LHCN-M2 (cell line): Measurements from ENCODE around the gene TMOD4. TPM values are rescaled to one million over a fixed set of nuclear protein-coding genes. Genes with fewer than 3 reads are reported as not detected.
"Not testable (repeated sequence)": the region's sequence is repeated elsewhere in the genome, so short reads cannot be mapped to it uniquely, and the experiment has no call there.

Experiments
- DNase-seq: peaks from one replicate; pipeline ENCODE4 v3.0.0-alpha.2; 2012; ENCODE audit warnings: low read depth
- polyA plus RNA-seq: library from polyadenylated mRNA; unstranded; fragments of >200 nt; gene quantifications from one replicate; pipeline ENCODE4 v1.2.1, GENCODE V29; 2012; ENCODE audit warnings: missing spikeins
- total RNA-seq: library from RNA; depleted of rRNA; stranded (reverse); fragments of >200 nt; gene quantifications from 2 replicates; pipeline ENCODE4 v1.2.3, GENCODE V29; 2014; rRNA removed

The TMOD4 gene
- total RNA-seq: 0.34 TPM in 1 of 2 replicates, not detected in the other
- 0.27 TPM for polyA plus RNA-seq

- no peak for DNase-seq
Measured at GRCh38 chr1:151175863-151176262, at the start of gene TMOD4. TMOD4 (minus strand) TSS chr1:151175981; CDS start chr1:151174875, 1,106 bp downstream.

- peak; percentile 17 for DNase-seq
Measured at GRCh38 chr1:151222130-151222529, 46.3 kb upstream of the TMOD4 start.

GRCh38 chr1:151221616-151222015 is 45.8 kb upstream of the TMOD4 start:
- no peak for DNase-seq

GRCh38 chr1:151213560-151213959 is 37.8 kb upstream of the TMOD4 start:
- no peak for DNase-seq

- DNase-seq: no peak
Measured at GRCh38 chr1:151211972-151212705, 36.4 kb upstream of the TMOD4 start.

- no peak for DNase-seq
Measured at GRCh38 chr1:151210830-151211229, 35.0 kb upstream of the TMOD4 start.

GRCh38 chr1:151205381-151205965 is 29.7 kb upstream of the TMOD4 start:
- not testable (repeated sequence) for DNase-seq

GRCh38 chr1:151199873-151200581 is 24.2 kb upstream of the TMOD4 start:
- DNase-seq: peak; percentile 70

GRCh38 chr1:151198254-151199127 is 22.7 kb upstream of the TMOD4 start, which contains the start of gene PIP5K1A:
PIP5K1A (plus strand) TSS chr1:151198552; CDS start chr1:151198997, 445 bp downstream.
- DNase-seq: peak; percentile 99

- no peak for DNase-seq
Measured at GRCh38 chr1:151197863-151198253, 22.1 kb upstream of the TMOD4 start.

GRCh38 chr1:151196292-151196800 is 20.6 kb upstream of the TMOD4 start:
- peak; percentile 92 for DNase-seq

- DNase-seq: peak; percentile 87
Measured at GRCh38 chr1:151194894-151195594, 19.3 kb upstream of the TMOD4 start.

- no peak for DNase-seq
Measured at GRCh38 chr1:151193856-151194255, 18.1 kb upstream of the TMOD4 start.

- no peak for DNase-seq
Measured at GRCh38 chr1:151193304-151193703, 17.5 kb upstream of the TMOD4 start.

GRCh38 chr1:151192047-151192446 is 16.3 kb upstream of the TMOD4 start:
- DNase-seq: no peak

- DNase-seq: peak; percentile 83
Measured at GRCh38 chr1:151189637-151190445, 14.1 kb upstream of the TMOD4 start, which contains the start of gene VPS72. VPS72 (minus strand) TSS chr1:151190197; CDS start chr1:151190121, 76 bp downstream.

GRCh38 chr1:151188667-151189066 is 12.9 kb upstream of the TMOD4 start:
- not testable (repeated sequence) for DNase-seq

GRCh38 chr1:151187205-151187604 is 11.4 kb upstream of the TMOD4 start:
- no peak for DNase-seq

GRCh38 chr1:151184211-151184610 is 8.4 kb upstream of the TMOD4 start:
- DNase-seq: no peak
